HEK293T (cell line): ENCODE results near the gene CKB.

Source experiments
- ARNT ChIP-seq: fragments of 450-650 bp; IDR thresholded peaks from 2 replicates; pipeline ENCODE4 v1.6.1; 2017; ENCODE audit warnings: mild to moderate bottlenecking
- BHLHE40 ChIP-seq: fragments of 450-650 bp; IDR thresholded peaks from 2 replicates; pipeline ENCODE4 v1.6.1; 2016; ENCODE audit warnings: mild to moderate bottlenecking, moderate library complexity, borderline replicate concordance
- CTBP1 ChIP-seq: fragments of 450-650 bp; IDR thresholded peaks from 2 replicates; pipeline ENCODE4 v1.6.1; 2016; ENCODE audit warnings: borderline replicate concordance
- ELF4 ChIP-seq: fragments of 450-650 bp; IDR thresholded peaks from 2 replicates; pipeline ENCODE4 v1.6.1; 2017; ENCODE audit warnings: antibody characterized with exemption
- FOXA1 ChIP-seq: fragments of 450-650 bp; IDR thresholded peaks from 2 replicates; pipeline ENCODE4 v1.6.1; 2016; ENCODE audit warnings: mild to moderate bottlenecking
- FOXK2 ChIP-seq: fragments of 450-650 bp; IDR thresholded peaks from 2 replicates; pipeline ENCODE4 v1.6.1; 2016; ENCODE audit warnings: mild to moderate bottlenecking
- FOXM1 ChIP-seq: fragments of 450-650 bp; IDR thresholded peaks from 2 replicates; pipeline ENCODE4 v1.6.1; 2017; ENCODE audit warnings: mild to moderate bottlenecking, borderline replicate concordance
- NFRKB ChIP-seq: fragments of 450-650 bp; IDR thresholded peaks from 2 replicates; pipeline ENCODE4 v1.6.1; 2016; ENCODE audit warnings: mild to moderate bottlenecking, moderate library complexity
- SP1 ChIP-seq: fragments of 450-650 bp; IDR thresholded peaks from 2 replicates; pipeline ENCODE4 v1.6.1; 2017
- SUZ12 ChIP-seq: fragments of 450-650 bp; IDR thresholded peaks from 2 replicates; pipeline ENCODE4 v1.6.1; 2016; ENCODE audit warnings: mild to moderate bottlenecking
- TARDBP ChIP-seq: fragments of 450-650 bp; IDR thresholded peaks from 2 replicates; pipeline ENCODE4 v1.6.1; 2016
- ZNF384 ChIP-seq: fragments of 450-650 bp; IDR thresholded peaks from 2 replicates; pipeline ENCODE4 v1.6.1; 2016

- no peak for TF ChIP-seq ZNF384
- no peak for TF ChIP-seq BHLHE40
- no peak for TF ChIP-seq FOXK2
- no peak for TF ChIP-seq SP1
- TF ChIP-seq FOXM1, result no peak
- TF ChIP-seq SUZ12, result no peak
- TF ChIP-seq ARNT, result no peak
- no peak for TF ChIP-seq FOXA1
- no peak for TF ChIP-seq TARDBP
- TF ChIP-seq NFRKB, result no peak
- TF ChIP-seq CTBP1, result no peak
- no peak for TF ChIP-seq ELF4
Measured at GRCh38 chr14:103537175-103537990, 14.8 kb upstream of the CKB start.
